A549 (cell line): ENCODE measurements around the gene ADISSP. TPM values are rescaled to one million over a fixed set of nuclear protein-coding genes. Genes with fewer than 3 reads are reported as not detected.

Source experiments
- ATAC-seq, 2 experiments: fragments of 200-7000 bp in 1 of 2; fragments of >200 bp in 1 of 2; cut with Nextera tagmentation in 1 of 2; cut with Tn5 transposase in 1 of 2; 3 replicates each; pipeline versions ENCODE4 v1.8.0 to v1.9.1; 2018 to 2020; ENCODE audit warnings: mild to moderate bottlenecking in 1 of 2, moderate library complexity in 1 of 2
- CTCF ChIA-PET: fragments of 300-600 bp; sonication (Branson Sonifier 250); formaldehyde crosslinking; extraction: SDS; loops from one replicate; lab custom pipeline; 2021; ENCODE audit warnings: antibody characterized with exemption, inconsistent platforms; lab: Yijun Ruan, JAX
- POLR2A ChIA-PET: fragments of 350-600 bp; formaldehyde crosslinking; extraction: SDS; loops from one replicate; lab custom pipeline; 2021; ENCODE audit warnings: antibody characterized with exemption, inconsistent platforms; lab: Yijun Ruan, JAX
- DNase-seq, 2 experiments: peaks; one replicate each; pipeline versions ENCODE4 v3.0.0 to v3.0.0-alpha.2; 2011 to 2016; ENCODE audit warnings: low read depth in 1 of 2, low spot score in 1 of 2
- FAIRE-seq: peaks from 2 replicates; lab custom pipeline; 2011; peaks lifted over from hg19 to GRCh38; lab: Jason Lieb, UNC
- H3K27ac ChIP-seq, 2 experiments: fragments of >200 bp; sonication (Bioruptor Twin); formaldehyde crosslinking; 3 replicates each; pipeline ENCODE4 v1.5.1; 2016 to 2017
- H3K4me1 ChIP-seq: fragments of >200 bp; sonication (Bioruptor Twin); formaldehyde crosslinking; 3 replicates; pipeline ENCODE4 v1.6.1; 2016
- H3K4me2 ChIP-seq: fragments of >200 bp; sonication (Bioruptor Twin); formaldehyde crosslinking; 3 replicates; pipeline ENCODE4 v1.6.1; 2016
- H3K4me3 ChIP-seq: fragments of >200 bp; sonication (Bioruptor Twin); formaldehyde crosslinking; 3 replicates; pipeline ENCODE4 v1.5.1; 2016
- H3K9me3 ChIP-seq: fragments of >200 bp; sonication (Bioruptor Twin); formaldehyde crosslinking; 3 replicates; pipeline ENCODE4 v1.6.1; 2016
- CBX2 ChIP-seq: fragments of 200-600 bp; sonication (generic); IDR thresholded peaks from 2 replicates; pipeline ENCODE4 v1.6.1; 2016; ENCODE audit warnings: low read depth, mild to moderate bottlenecking, borderline replicate concordance
- EHF ChIP-seq: fragments of 250-450 bp; sonication (Bioruptor Pico); IDR thresholded peaks from 2 replicates; pipeline ENCODE4 v1.5.0; 2020; ENCODE audit warnings: mild to moderate bottlenecking
- HEYL ChIP-seq: fragments of 250-450 bp; sonication (Bioruptor Pico); IDR thresholded peaks from 2 replicates; pipeline ENCODE4 v1.8.0; 2021; ENCODE audit warnings: mild to moderate bottlenecking, moderate library complexity
- HOXB5 ChIP-seq: fragments of 250-450 bp; sonication (Bioruptor Pico); IDR thresholded peaks from 2 replicates; pipeline ENCODE4 v1.5.0; 2020; ENCODE audit warnings: mild to moderate bottlenecking, moderate library complexity
- JUN ChIP-seq, 2 experiments: fragments of >200 bp; sonication (Bioruptor Twin); formaldehyde crosslinking; IDR thresholded peaks; 2 replicates in 1 of 2; 3 replicates in 1 of 2; pipeline ENCODE4 v1.6.1; 2016 to 2017
- KDM1A ChIP-seq: fragments of 200-600 bp; sonication (generic); IDR thresholded peaks from 2 replicates; pipeline ENCODE4 v1.6.1; 2016; ENCODE audit warnings: low read depth, mild to moderate bottlenecking
- NFE2L2 ChIP-seq: fragments of 150-350 bp; conservative IDR thresholded peaks from 2 replicates; pipeline ENCODE4 v1.6.1; 2014; ENCODE audit warnings: low read length
- NPAS2 ChIP-seq: fragments of 250-450 bp; sonication (Bioruptor Pico); IDR thresholded peaks from 2 replicates; pipeline ENCODE4 v1.8.0; 2022; ENCODE audit warnings: mild to moderate bottlenecking, moderate library complexity, borderline replicate concordance
- NR3C1 ChIP-seq: fragments of >200 bp; sonication (Bioruptor Twin); formaldehyde crosslinking; IDR thresholded peaks from 3 replicates; pipeline ENCODE4 v1.6.1; 2017
- PHF8 ChIP-seq: fragments of 200-600 bp; sonication (generic); IDR thresholded peaks from 2 replicates; pipeline ENCODE4 v1.6.1; 2016; ENCODE audit warnings: low read depth, mild to moderate bottlenecking, antibody characterized with exemption, moderate library complexity, borderline replicate concordance
- RAD21 ChIP-seq, 2 experiments: fragments of >200 bp in 1 of 2; sonication (Bioruptor Twin) in 1 of 2; formaldehyde crosslinking in 1 of 2; IDR thresholded peaks in 1 of 2; conservative IDR thresholded peaks in 1 of 2; 2 replicates in 1 of 2; 3 replicates in 1 of 2; pipeline ENCODE4 v1.6.1; 2012 to 2018; ENCODE audit warnings: inconsistent platforms in 1 of 2
- RARB ChIP-seq: fragments of 250-450 bp; sonication (Bioruptor Pico); IDR thresholded peaks from 2 replicates; pipeline ENCODE4 v1.8.0; 2021; ENCODE audit warnings: mild to moderate bottlenecking, moderate library complexity
- RCOR1 ChIP-seq: fragments of 150-350 bp; IDR thresholded peaks from 2 replicates; pipeline ENCODE4 v1.6.1; 2014; ENCODE audit warnings: antibody characterized with exemption, low read length, low read depth
- RNF2 ChIP-seq: fragments of 200-600 bp; sonication (generic); IDR thresholded peaks from 2 replicates; pipeline ENCODE4 v1.6.1; 2016; ENCODE audit warnings: low read depth, mild to moderate bottlenecking, antibody characterized with exemption, moderate library complexity, borderline replicate concordance
- SREBF2 ChIP-seq: fragments of 450-650 bp; IDR thresholded peaks from 2 replicates; pipeline ENCODE4 v1.6.1; 2014; ENCODE audit warnings: mild to moderate bottlenecking, moderate library complexity
- ZFP36 ChIP-seq: fragments of 450-650 bp; IDR thresholded peaks from 2 replicates; pipeline ENCODE4 v1.6.1; 2014; ENCODE audit warnings: borderline replicate concordance; ENCODE audit not compliant: partially characterized antibody
- WGBS: methylation state at CpG from one replicate; pipeline ENCODE4 v1.1.6; 2017; ENCODE audit errors: missing lambda C conversion rate; 5-methylcytosine and 5-hydroxymethylcytosine counted together
- polyA plus RNA-seq, 4 experiments: library from polyadenylated mRNA; depleted of rRNA in 3 of 4; stranded (reverse); fragments of >200 nt; fragmentation: RNase III in 1 of 4; extraction: RNeasy Plus Mini Kit Qiagen cat#74134 plus additional on column Dnase treatment in 1 of 4; gene quantifications; 2 replicates in 3 of 4; 3 replicates in 1 of 4; pipeline ENCODE4 v1.2.3, GENCODE V29; 2011 to 2017
- TF ChIP-seq, protein P1 (sequence below): fragments of >200 bp; sonication (Bioruptor Twin); formaldehyde crosslinking; IDR thresholded peaks from 3 replicates; pipeline ENCODE4 v1.6.1; 2016
- TF ChIP-seq, protein P2 (sequence below): IDR thresholded peaks from 2 replicates; pipeline ENCODE4 v1.6.1; 2012

The ADISSP gene
- polyA plus RNA-seq, 2 of the 4 experiments (the other 2 are of a cell fraction), result 43.9 to 104 TPM

DNA sequence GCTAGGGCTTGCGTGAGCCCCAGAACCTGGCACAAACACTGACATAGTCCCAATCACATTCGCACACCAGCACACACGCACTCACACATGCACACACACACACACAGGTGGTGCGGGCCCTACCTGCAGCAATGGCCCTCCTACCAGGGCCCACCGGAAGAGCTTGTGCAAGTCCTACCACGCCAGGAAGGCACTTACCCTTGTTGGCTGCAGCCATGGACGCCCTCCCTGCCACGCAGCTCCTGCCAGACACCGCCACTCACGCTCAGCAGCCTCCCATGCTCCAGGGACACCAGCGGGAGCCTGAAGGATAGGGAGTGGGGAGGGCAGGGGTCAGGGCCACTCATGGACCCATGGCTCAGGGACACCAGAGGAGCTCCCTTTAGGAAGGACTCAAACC lies 7.7 kb downstream of the ADISSP start:
- Histone ChIP-seq H3K4me3 (no peak overlapping the region), H3K27ac (no peak overlapping the region), H3K4me2 (no peak overlapping the region), H3K4me1 (no peaks in the 10 kb centered on the region), H3K9me3 (no peaks in the 10 kb centered on the region)
- no peak for TF ChIP-seq RAD21 (conservative IDR thresholded peaks at IDR 0.05 in 1 of 2, IDR thresholded peaks at IDR 0.05 in 1 of 2)
- TF ChIP-seq, protein P1, sequence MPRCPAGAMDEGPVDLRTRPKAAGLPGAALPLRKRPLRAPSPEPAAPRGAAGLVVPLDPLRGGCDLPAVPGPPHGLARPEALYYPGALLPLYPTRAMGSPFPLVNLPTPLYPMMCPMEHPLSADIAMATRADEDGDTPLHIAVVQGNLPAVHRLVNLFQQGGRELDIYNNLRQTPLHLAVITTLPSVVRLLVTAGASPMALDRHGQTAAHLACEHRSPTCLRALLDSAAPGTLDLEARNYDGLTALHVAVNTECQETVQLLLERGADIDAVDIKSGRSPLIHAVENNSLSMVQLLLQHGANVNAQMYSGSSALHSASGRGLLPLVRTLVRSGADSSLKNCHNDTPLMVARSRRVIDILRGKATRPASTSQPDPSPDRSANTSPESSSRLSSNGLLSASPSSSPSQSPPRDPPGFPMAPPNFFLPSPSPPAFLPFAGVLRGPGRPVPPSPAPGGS, result no peak
- no peak for TF ChIP-seq PHF8
- no peak for TF ChIP-seq EHF (CRISPR knock-in tag)
- TF ChIP-seq RARB (CRISPR knock-in tag), result no peak
- TF ChIP-seq SREBF2, result no peak
- no peak for TF ChIP-seq ZFP36
- no peak for TF ChIP-seq NPAS2 (CRISPR knock-in tag)
- no peak for TF ChIP-seq KDM1A
- no peak for TF ChIP-seq JUN (IDR thresholded peaks at IDR 0.05)
- CTCF ChIA-PET, result interaction anchor here (0.7 to 72.1 kb wide), 9 partner anchors 5 to 195 kb away, joined by 3 to 2233 read pairs (median 13); partner anchors contain the start of genes ADAM33, ADISSP, AP5S1 and CENPB
- no peak for DNase-seq
- ATAC-seq, result no peak
- WGBS, result 93% methylated on average over 11 of the region's 11 CpGs
- POLR2A ChIA-PET, result interaction anchor here (1.8 kb wide), 1 partner anchor 8 kb away, joined by 6 read pairs; the partner anchor contains the start of gene ADISSP
- FAIRE-seq, result no peak

DNA sequence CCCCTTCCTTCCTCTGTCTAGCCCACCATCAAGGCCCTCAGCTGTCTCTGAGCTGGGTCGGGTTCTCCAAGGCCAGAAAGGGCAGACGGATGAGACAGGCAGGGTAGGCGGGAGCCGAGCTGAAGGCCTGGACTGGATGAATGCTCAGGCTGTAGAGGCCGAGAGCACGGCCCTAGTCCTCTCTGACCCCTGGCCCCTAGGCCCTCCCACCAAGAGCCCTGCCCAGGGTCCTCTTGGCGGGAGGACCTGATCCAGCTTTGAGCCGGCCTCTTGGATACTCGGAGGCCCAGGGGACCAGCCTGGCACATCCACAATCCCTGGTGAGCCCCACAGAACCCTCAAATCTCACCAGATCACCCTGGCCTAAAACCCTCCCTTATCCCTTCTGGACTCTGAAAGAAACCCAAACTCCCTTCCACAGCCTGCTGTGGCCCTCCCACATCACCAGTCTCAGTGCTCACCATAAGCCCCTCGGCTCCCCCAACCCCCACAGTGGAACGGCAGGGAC lies 8.2 kb downstream of the ADISSP start:
- POLR2A ChIA-PET, result interaction anchor here (1.8 kb wide), 1 partner anchor 9 kb away, joined by 6 read pairs; the partner anchor contains the start of gene ADISSP
- no peak overlapping the region for H3K27ac ChIP-seq
- DNase-seq, result no peak
- ATAC-seq, result no peak
- H3K4me1 ChIP-seq, result no peaks in the 10 kb centered on the region
- 95% methylated on average over 11 of the region's 11 CpGs for WGBS
- no peak for TF ChIP-seq HOXB5 (CRISPR knock-in tag)
- TF ChIP-seq, protein P2, sequence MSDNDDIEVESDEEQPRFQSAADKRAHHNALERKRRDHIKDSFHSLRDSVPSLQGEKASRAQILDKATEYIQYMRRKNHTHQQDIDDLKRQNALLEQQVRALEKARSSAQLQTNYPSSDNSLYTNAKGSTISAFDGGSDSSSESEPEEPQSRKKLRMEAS, result no peak
- no peak for TF ChIP-seq PHF8
- TF ChIP-seq NFE2L2, result no peak
- TF ChIP-seq HEYL (CRISPR knock-in tag), result no peak
- TF ChIP-seq JUN (IDR thresholded peaks at IDR 0.05), result no peak
- no peak for TF ChIP-seq RCOR1
- no peak for TF ChIP-seq NR3C1
- TF ChIP-seq, all 56 proteins: peak for 0
- no peaks in the 10 kb centered on the region for H3K9me3 ChIP-seq
- H3K4me2 ChIP-seq, result no peak overlapping the region
- no peak for FAIRE-seq
- CTCF ChIA-PET, result interaction anchor here (0.7 to 72.1 kb wide), 10 partner anchors 5 to 195 kb away, joined by 3 to 2233 read pairs (median 14); partner anchors contain the start of genes ADAM33, ADISSP, AP5S1 and CENPB
- H3K4me3 ChIP-seq, result no peak overlapping the region

DNA sequence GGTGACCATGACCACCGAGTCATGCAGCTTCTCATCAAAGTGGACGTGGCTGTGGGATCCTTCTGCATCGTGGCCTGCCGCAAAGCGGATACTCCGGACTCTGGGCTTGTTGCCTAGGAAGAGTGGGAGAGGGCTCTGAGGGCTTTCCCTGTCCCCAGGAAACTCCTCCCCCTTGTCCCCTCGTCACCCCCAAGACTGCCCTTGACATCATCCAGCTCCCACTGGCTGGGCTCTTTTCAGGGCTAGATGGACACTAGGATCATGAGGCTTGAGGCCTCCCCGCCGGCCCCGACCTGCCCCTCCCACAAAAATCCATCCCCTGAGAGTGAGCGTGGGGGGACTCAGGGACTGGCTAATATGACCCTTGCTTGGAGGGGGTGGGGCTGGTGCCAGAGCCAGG lies 9.0 kb downstream of the ADISSP start:
- TF ChIP-seq CBX2, result no peak
- no peak for TF ChIP-seq RNF2
- ATAC-seq, result no peak
- POLR2A ChIA-PET, result interaction anchor here (1.8 kb wide), 1 partner anchor 9 kb away, joined by 6 read pairs; the partner anchor contains the start of gene ADISSP
- Histone ChIP-seq H3K4me1 (no peaks in the 10 kb centered on the region), H3K27ac (no peak overlapping the region), H3K4me3 (no peak overlapping the region), H3K9me3 (no peaks in the 10 kb centered on the region), H3K4me2 (no peak overlapping the region)
- WGBS, result 99% methylated on average over 9 of the region's 11 CpGs
- DNase-seq, result no peak
- FAIRE-seq, result no peak
- CTCF ChIA-PET, result interaction anchor here (3.7 to 72.1 kb wide), 6 partner anchors 6 to 96 kb away, joined by 13 to 2233 read pairs (median 846); partner anchors contain the start of genes ADAM33, ADISSP, AP5S1 and CENPB
